Skin of body (tissue), 3 donors: Measurements from ENCODE around the gene SEC24B. TPM values are rescaled to one million over a fixed set of nuclear protein-coding genes. Genes with fewer than 3 reads are reported as not detected.
"Not testable (repeated sequence)": the region's sequence is repeated elsewhere in the genome, so short reads cannot be mapped to it uniquely, and the experiment has no call there.

ENCODE experiments used
- DNase-seq: peaks from one replicate; lab custom pipeline; 2025; lab: John Stamatoyannopoulos, UW
- small RNA-seq: library from RNA; depleted of rRNA; stranded (forward); fragments of <200 nt; gene quantifications from one replicate; pipeline ENCODE3, GENCODE V24; 2014; ENCODE audit warnings: low replicate concordance
- total RNA-seq: library from RNA; depleted of rRNA; stranded (reverse); fragments of >200 nt; gene quantifications from one replicate; pipeline ENCODE4 v1.2.3, GENCODE V29; 2014

SEC24B gene
- total RNA-seq, 1 donor from 2014 or later: 22.9 TPM

DNA sequence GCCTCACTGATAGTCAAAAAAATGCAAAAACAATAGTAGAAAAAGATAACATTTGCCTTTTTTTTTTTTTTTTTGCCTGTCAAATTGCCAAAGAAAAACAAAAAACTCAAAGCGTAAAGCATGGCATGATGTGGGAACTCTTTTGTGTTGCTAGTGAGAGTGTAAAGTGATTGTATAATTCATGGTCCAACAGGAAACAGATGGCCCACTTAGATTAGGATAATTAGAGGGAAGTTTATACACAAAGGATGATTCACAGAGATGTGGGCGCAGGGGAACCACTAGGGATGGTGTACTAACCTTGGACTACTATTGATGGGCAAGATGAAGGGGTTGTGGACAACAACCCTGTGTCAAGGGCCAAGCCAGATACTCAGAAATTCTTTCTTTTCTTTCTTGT, 142.8 kb downstream of the SEC24B start:
- peak; percentile 15 for DNase-seq

- no peak for DNase-seq
Observed at GRCh38 chr4:109578846-109579245, 145.2 kb downstream of the SEC24B start.

GRCh38 chr4:109579997-109580396, 146.4 kb downstream of the SEC24B start:
- not testable (repeated sequence) for DNase-seq

DNA sequence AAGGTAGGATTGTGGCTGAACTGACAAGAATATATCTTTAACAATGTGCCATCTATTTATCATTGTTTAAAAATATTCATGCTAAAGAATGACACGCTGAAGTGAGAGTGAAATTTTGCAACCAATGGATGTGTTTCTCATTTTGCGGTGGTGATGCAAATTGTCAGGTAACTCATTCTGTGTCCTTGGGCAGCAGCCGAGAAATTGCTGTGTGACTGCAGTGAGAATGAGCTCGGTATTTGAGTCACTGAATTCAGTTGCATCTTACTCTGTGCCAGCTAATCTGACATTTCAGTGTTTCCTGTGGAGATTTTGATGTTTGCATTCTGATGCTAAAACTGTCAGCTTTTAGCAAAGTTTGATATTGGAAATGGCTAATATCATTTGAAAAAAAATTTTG, 154.6 kb downstream of the SEC24B start:
- DNase-seq: no peak

DNA sequence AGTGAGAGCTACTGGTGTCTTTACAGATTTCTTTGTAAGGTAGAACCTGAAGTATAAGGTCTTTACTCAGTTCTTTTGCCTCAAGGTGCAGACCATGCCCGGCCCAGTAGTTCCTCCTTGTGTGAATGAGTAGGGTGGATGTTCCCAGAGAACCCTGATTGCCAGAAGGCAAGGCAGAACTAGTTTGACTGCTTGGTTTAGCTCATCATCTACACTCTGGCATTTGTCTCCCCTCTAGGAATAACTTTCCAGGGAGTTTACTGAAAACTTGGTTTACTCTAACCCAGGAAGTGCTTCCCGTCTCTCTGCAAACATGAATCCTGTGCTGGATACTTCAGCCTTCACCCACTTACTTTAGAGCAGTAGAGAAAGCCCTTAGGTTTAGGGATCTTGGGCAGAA, 155.5 kb downstream of the SEC24B start:
- DNase-seq: no peak

DNA sequence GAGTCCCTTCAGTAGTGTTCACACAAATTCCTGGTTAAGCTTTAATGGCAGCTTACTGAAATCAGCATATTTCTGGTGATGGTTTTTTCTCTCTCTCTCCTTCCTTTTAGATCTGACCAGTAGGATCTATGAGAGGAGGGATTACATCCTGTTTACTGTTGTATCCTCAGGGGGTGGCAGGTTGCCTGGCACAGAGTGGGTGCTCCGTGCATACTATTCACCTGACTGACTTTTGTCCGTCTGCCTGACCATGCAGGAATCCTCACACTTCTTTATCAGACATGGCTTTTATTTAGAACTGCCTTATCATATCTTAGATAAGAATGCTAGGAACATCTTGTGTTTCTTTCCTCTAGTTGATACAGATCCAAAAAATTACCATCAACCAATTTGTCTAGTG, 156.0 kb downstream of the SEC24B start:
- DNase-seq: no peak

Small RNA genes lying within 50 kb of the gene (small RNA-seq; reads per million reads assigned to genes)
- 3.7 reads per million, percentile 89 among the genes with 10 or more reads in this experiment for gene MIR576
- gene RN7SL55P: not detected

Other genes with a start within 250 kb of the SEC24B start
- gene COL25A1, start 131.2 kb upstream of the SEC24B start, total RNA-seq: 8.6 TPM
- 15.8 TPM for gene MCUB, start 126.4 kb downstream of the SEC24B start, total RNA-seq